ENCODE data around the gene PRKRIP1.

GRCh38 chr7:102393467-102393866 lies 2.7 kb upstream of the PRKRIP1 start:
- TF ChIP-seq CTCF (IDR thresholded peaks at IDR 0.05) (no peak), POLR2A (IDR thresholded peaks at IDR 0.05) (no peak), POLR2AphosphoS5 (IDR thresholded peaks at IDR 0.05) (no peak)
